GM19240 (cell line): ENCODE results near the gene AS3MT.
"Not testable (repeated sequence)": the region's sequence is repeated elsewhere in the genome, so short reads cannot be mapped to it uniquely, and the experiment has no call there.

Experiments
- DNase-seq: peaks from one replicate; pipeline ENCODE4 v3.0.0; 2011; ENCODE audit warnings: low spot score; ENCODE audit not compliant: insufficient read length

AS3MT gene

GRCh38 chr10:102869258-102870198, at the start of gene AS3MT:
Gene AS3MT (plus strand): TSS chr10:102869470. CDS start chr10:102869593, 123 bp downstream.
- DNase-seq, result no peak

GRCh38 chr10:102820008-102820407, 49.3 kb upstream of the AS3MT start:
- not testable (repeated sequence) for DNase-seq

- no peak for DNase-seq
Measured at GRCh38 chr10:102822222-102822621, 47.0 kb upstream of the AS3MT start.

- no peak for DNase-seq
Measured at GRCh38 chr10:102824664-102825063, 44.6 kb upstream of the AS3MT start.

GRCh38 chr10:102826148-102826796, 43.0 kb upstream of the AS3MT start:
- no peak for DNase-seq

- DNase-seq, result no peak
Measured at GRCh38 chr10:102827597-102827975, 41.7 kb upstream of the AS3MT start.

- no peak for DNase-seq
Measured at GRCh38 chr10:102831322-102832071, 37.8 kb upstream of the AS3MT start.

- no peak for DNase-seq
Measured at GRCh38 chr10:102832248-102832647, 37.0 kb upstream of the AS3MT start.

- no peak for DNase-seq
Measured at GRCh38 chr10:102832987-102833386, 36.3 kb upstream of the AS3MT start.

GRCh38 chr10:102834143-102834542, 35.1 kb upstream of the AS3MT start:
- no peak for DNase-seq

GRCh38 chr10:102835007-102835482, 34.2 kb upstream of the AS3MT start:
- peak; percentile 75 for DNase-seq

GRCh38 chr10:102837230-102837721, 32.0 kb upstream of the AS3MT start, which contains the start of gene CYP17A1:
Gene CYP17A1 (minus strand): TSS chr10:102837413. CDS start chr10:102837361, 52 bp downstream.
- no peak for DNase-seq

GRCh38 chr10:102838276-102838927, 30.9 kb upstream of the AS3MT start:
- not testable (repeated sequence) for DNase-seq

GRCh38 chr10:102841827-102842345, 27.4 kb upstream of the AS3MT start:
- no peak for DNase-seq

- not testable (repeated sequence) for DNase-seq
Measured at GRCh38 chr10:102843139-102843538, 26.1 kb upstream of the AS3MT start.

GRCh38 chr10:102844190-102844776, 25.0 kb upstream of the AS3MT start:
- not testable (repeated sequence) for DNase-seq

GRCh38 chr10:102845352-102845902, 23.8 kb upstream of the AS3MT start:
- DNase-seq, result no peak

- DNase-seq, result no peak
Measured at GRCh38 chr10:102850025-102850518, 19.2 kb upstream of the AS3MT start.

GRCh38 chr10:102853237-102853636, 16.0 kb upstream of the AS3MT start:
- not testable (repeated sequence) for DNase-seq
